K562 (cell line): ENCODE results near the gene TPGS1. TPM values are rescaled to one million over a fixed set of nuclear protein-coding genes. Genes with fewer than 3 reads are reported as not detected.

ENCODE experiments used
- ATAC-seq: fragments of 200-7000 bp; cut with Tn5 transposase; 3 replicates; pipeline ENCODE4 v1.9.1; 2020; ENCODE audit warnings: moderate library complexity
- BruUV-seq: library from RNA; stranded (reverse); fragments of 400-500 nt; replicated peaks from 2 replicates; lab custom pipeline; 2021; lab: Mats Ljungman, UMichigan
- CTCF ChIA-PET: fragments of 300-600 bp; formaldehyde crosslinking; extraction: SDS; loops from one replicate; lab custom pipeline; 2021; ENCODE audit warnings: low intra/inter-chr PET ratio; lab: Yijun Ruan, JAX
- POLR2A ChIA-PET: fragments of 300-600, 350-650 bp; sonication (Branson Sonifier 250); formaldehyde crosslinking; extraction: SDS; loops from one replicate; lab custom pipeline; 2021; ENCODE audit warnings: antibody characterized with exemption, inconsistent platforms; lab: Yijun Ruan, JAX
- DNase-seq, 4 experiments: peaks; one replicate each; pipeline versions ENCODE4 v3.0.0 to v3.0.0-alpha.2; 2011 to 2018; ENCODE audit warnings: low spot score in 3 of 4, mixed read lengths in 3 of 4; ENCODE audit errors: extremely low read depth in 1 of 4
- FAIRE-seq: peaks from 2 replicates; lab custom pipeline; 2011; peaks lifted over from hg19 to GRCh38; lab: Jason Lieb, UNC
- H2AFZ ChIP-seq: 2 replicates; pipeline ENCODE4 v1.6.0; 2011; ENCODE audit warnings: low read depth, low read length, control low read depth, inconsistent platforms
- H3K27ac ChIP-seq: fragments of 200-600 bp; 3 replicates; pipeline ENCODE4 v1.8.0; 2011; ENCODE audit warnings: low read depth, mild to moderate bottlenecking, control low read depth, inconsistent platforms, low read length, moderate library complexity, mixed read lengths; ENCODE audit errors: extremely low read depth
- H3K27me3 ChIP-seq, 2 experiments: fragments of 300-600 bp in 1 of 2; 2 replicates in 1 of 2; 3 replicates in 1 of 2; pipeline versions ENCODE4 v1.6.0 to v1.8.0; 2011; ENCODE audit warnings: inconsistent platforms in 2 of 2, low read length in 2 of 2, mild to moderate bottlenecking in 1 of 2, mixed read lengths in 1 of 2, moderate library complexity in 1 of 2; ENCODE audit not compliant: control insufficient read depth in 2 of 2, insufficient read depth in 2 of 2
- H3K36me3 ChIP-seq: fragments of 300-600 bp; 3 replicates; pipeline ENCODE4 v1.8.0; 2011; ENCODE audit warnings: mild to moderate bottlenecking, low read length, inconsistent platforms; ENCODE audit not compliant: control insufficient read depth, insufficient read depth
- H3K4me1 ChIP-seq, 2 experiments: fragments of 200-600 bp in 1 of 2; replicated peaks in 1 of 2; 2 replicates in 1 of 2; 3 replicates in 1 of 2; pipeline versions ENCODE4 v1.5.1 to v1.8.0; 2011; ENCODE audit warnings: inconsistent platforms in 2 of 2, low read length in 2 of 2, mild to moderate bottlenecking in 1 of 2, mixed read lengths in 1 of 2, moderate library complexity in 1 of 2; ENCODE audit not compliant: control insufficient read depth in 2 of 2, insufficient read depth in 2 of 2
- H3K4me2 ChIP-seq: 2 replicates; pipeline ENCODE4 v1.6.1; 2011; ENCODE audit warnings: low read length, control low read depth, inconsistent platforms, mixed read lengths; ENCODE audit not compliant: insufficient read depth
- H3K4me3 ChIP-seq: fragments of 200-600 bp; sonication (generic), shearing (Covaris generic); 2 replicates; pipeline ENCODE4 v1.5.1; 2016; ENCODE audit warnings: control low read depth, inconsistent platforms
- H3K79me2 ChIP-seq: fragments of 200-600 bp; 3 replicates; pipeline ENCODE4 v1.8.0; 2011; ENCODE audit warnings: low read length, inconsistent platforms; ENCODE audit not compliant: control insufficient read depth, insufficient read depth
- H3K9ac ChIP-seq, 2 experiments: 2 replicates each; pipeline versions ENCODE4 v1.6.0 to v1.6.1; 2011; ENCODE audit warnings: low read depth in 2 of 2, low read length in 2 of 2, control low read depth in 1 of 2, inconsistent platforms in 1 of 2, mild to moderate bottlenecking in 1 of 2, mixed read lengths in 1 of 2; ENCODE audit not compliant: insufficient read depth in 1 of 2
- H3K9me1 ChIP-seq: one replicate; pipeline ENCODE4 v1.6.0; 2011; ENCODE audit warnings: inconsistent platforms, mild to moderate bottlenecking, low read length, moderate library complexity; ENCODE audit not compliant: control insufficient read depth, insufficient read depth
- H3K9me3 ChIP-seq: replicated peaks from 2 replicates; pipeline ENCODE4 v1.5.1; 2011; ENCODE audit warnings: low read depth, low read length, inconsistent platforms; ENCODE audit not compliant: control insufficient read depth, insufficient read depth
- H4K20me1 ChIP-seq: replicated peaks from 2 replicates; pipeline ENCODE4 v1.6.1; 2011; ENCODE audit warnings: low read length, inconsistent platforms, mixed read lengths; ENCODE audit not compliant: control insufficient read depth, insufficient read depth
- COPS2 ChIP-seq: fragments of 450-650 bp; conservative IDR thresholded peaks from 2 replicates; pipeline ENCODE4 v1.6.1; 2016; ENCODE audit warnings: mild to moderate bottlenecking, moderate library complexity
- CTBP1 ChIP-seq: fragments of 450-650 bp; IDR thresholded peaks from 2 replicates; pipeline ENCODE4 v1.6.1; 2016; ENCODE audit warnings: borderline replicate concordance
- EP300 ChIP-seq: IDR thresholded peaks from 2 replicates; pipeline ENCODE4 v1.6.1; 2012; ENCODE audit warnings: low read length, improper control_type of control experiment
- HNRNPK ChIP-seq: fragments of 200-400 bp; formaldehyde crosslinking; IDR thresholded peaks from one replicate; pipeline ENCODE4 v1.6.1; 2018; ENCODE audit warnings: mild to moderate bottlenecking, low read depth, low read length; ENCODE audit not compliant: poor library complexity, severe bottlenecking
- KLF10 ChIP-seq: fragments of 250-450 bp; sonication (Bioruptor Pico); IDR thresholded peaks from 2 replicates; pipeline ENCODE4 v1.6.1; 2021; ENCODE audit warnings: matching md5 sums
- PCBP1 ChIP-seq: fragments of 200-400 bp; formaldehyde crosslinking; IDR thresholded peaks from 2 replicates; pipeline ENCODE4 v1.6.1; 2018; ENCODE audit warnings: mild to moderate bottlenecking, low read depth, low read length; ENCODE audit not compliant: poor library complexity, severe bottlenecking
- PCBP2 ChIP-seq: fragments of 200-400 bp; formaldehyde crosslinking; IDR thresholded peaks from 2 replicates; pipeline ENCODE4 v1.6.1; 2018; ENCODE audit warnings: low read length, low read depth, mild to moderate bottlenecking, moderate library complexity; ENCODE audit not compliant: poor library complexity, severe bottlenecking
- PHF20 ChIP-seq: fragments of 450-650 bp; IDR thresholded peaks from 2 replicates; pipeline ENCODE4 v1.6.1; 2018; ENCODE audit not compliant: partially characterized antibody
- PTBP1 ChIP-seq: fragments of 200-400 bp; formaldehyde crosslinking; IDR thresholded peaks from 2 replicates; pipeline ENCODE4 v1.6.1; 2017; ENCODE audit warnings: low read depth, low read length
- ZBTB7A ChIP-seq: IDR thresholded peaks from 2 replicates; pipeline ENCODE4 v1.6.1; 2011; ENCODE audit warnings: low read depth, mild to moderate bottlenecking, low read length, moderate library complexity, borderline replicate concordance; ENCODE audit not compliant: control insufficient read depth
- ZNF644 ChIP-seq: fragments of 200-800 bp; sonication (Bioruptor generic); IDR thresholded peaks from 2 replicates; pipeline ENCODE4 v1.6.1; 2016; ENCODE audit warnings: low read depth, missing genetic modification characterization, missing compliant biosample characterization
- WGBS: fragments of 100-300 bp; shearing (Covaris generic); methylation state at CpG from one replicate; pipeline ENCODE4 v1.1.6; 2016; ENCODE audit warnings: low coverage, mixed read lengths; ENCODE audit not compliant: insufficient coverage; ENCODE audit errors: missing lambda C conversion rate; 5-methylcytosine and 5-hydroxymethylcytosine counted together
- in situ Hi-C: fragments of 300-500 bp; cut with MboI; formaldehyde crosslinking; loops from 4 replicates; pipeline ENCODE4 v1.15.0; 2018; ENCODE audit warnings: inconsistent platforms, mixed read lengths
- intact Hi-C: fragments of 100-400 bp; cut with micrococcal nuclease; formaldehyde crosslinking; loops from 2 replicates; pipeline ENCODE4 v1.14.2; 2022
- polyA plus RNA-seq, 8 experiments: library from polyadenylated mRNA; depleted of rRNA in 4 of 8; stranded (reverse) in 5 of 8; unstranded in 3 of 8; fragments of >200 nt; fragmentation: Nextera tagmentation in 2 of 8; fragmentation: Illumina TruSeq in 1 of 8; extraction: Ambion mirVana in 2 of 8; extraction: Trizol in 1 of 8; gene quantifications; 2 replicates each; pipeline versions ENCODE4 v1.2.1 to v1.2.3, GENCODE V29; 2011 to 2014; ENCODE audit warnings: inconsistent platforms in 1 of 8, missing spikeins in 1 of 8
- total RNA-seq, 7 experiments: library from RNA; depleted of rRNA in 6 of 7; stranded (reverse); fragments of >200 nt in 6 of 7; fragmentation: Illumina TruSeq in 2 of 7; extraction: Trizol in 2 of 7; gene quantifications; 2 replicates each; pipeline versions ENCODE4 v1.2.1 to v1.2.3, GENCODE V29; 2011 to 2021; ENCODE audit warnings: low replicate concordance in 1 of 7
- TF ChIP-seq, protein P1 (sequence below): fragments of 250-450 bp; sonication (Bioruptor Pico); IDR thresholded peaks from 2 replicates; pipeline ENCODE4 v1.4.0; 2020; ENCODE audit warnings: mild to moderate bottlenecking

The TPGS1 gene
- total and polyA plus RNA-seq, 9 of the 15 experiments (the other 6 are each of a cell fraction or from before 2014, with no cell fraction given), result 0.30 to 31.6 (median 1.2) TPM; not detected in 2

GRCh38 chr19:525029-525428 is 17.7 kb downstream of the TPGS1 start:
- Histone ChIP-seq H2AFZ (peak overlapping the region; percentile 29; the same call in 1 of the 2 replicates), H3K4me1 (peaks cover 0 to 48% of the 10 kb centered on the region in 2 experiments; a peak in 3 of 5 replicates), H3K4me3 (no peak overlapping the region), H3K79me2 (no peaks in the 10 kb centered on the region), H3K27me3 (no peaks in the 10 kb centered on the region), H3K36me3 (no peaks in the 10 kb centered on the region), H3K4me2 (no peak overlapping the region), H3K27ac (no peak overlapping the region), H3K9me3 (0 out of 2 replicates have a peak, but pooled peaks cover 2% of the 10 kb centered on the region), H3K9me1 (no peaks in the 10 kb centered on the region), H4K20me1 (no peaks in the 10 kb centered on the region), H3K9ac (peak overlapping the region in 1 of 2 experiments; percentile 68; a peak in 2 of 4 replicates)
- no TSS peak for BruUV-seq
- ChIA-PET POLR2A (interaction anchor here (1.2 kb wide), 1 partner anchor 14 kb away, joined by 6 read pairs; no protein-coding TSS in a partner anchor), CTCF (no interaction called here)
- DNase-seq (peak in 1 of 4 experiments; percentile 12), ATAC-seq (peak; percentile 55), FAIRE-seq (peak; percentile 46)
- WGBS, result 37% methylated on average over 15 of the region's 18 CpGs
- TF ChIP-seq EP300 (no peak), COPS2 (no peak), ZBTB7A (peak; percentile 66; the same call in 1 of the 2 replicates)
- in situ Hi-C loops (no loop called here), intact Hi-C loops (no loop called here)

DNA sequence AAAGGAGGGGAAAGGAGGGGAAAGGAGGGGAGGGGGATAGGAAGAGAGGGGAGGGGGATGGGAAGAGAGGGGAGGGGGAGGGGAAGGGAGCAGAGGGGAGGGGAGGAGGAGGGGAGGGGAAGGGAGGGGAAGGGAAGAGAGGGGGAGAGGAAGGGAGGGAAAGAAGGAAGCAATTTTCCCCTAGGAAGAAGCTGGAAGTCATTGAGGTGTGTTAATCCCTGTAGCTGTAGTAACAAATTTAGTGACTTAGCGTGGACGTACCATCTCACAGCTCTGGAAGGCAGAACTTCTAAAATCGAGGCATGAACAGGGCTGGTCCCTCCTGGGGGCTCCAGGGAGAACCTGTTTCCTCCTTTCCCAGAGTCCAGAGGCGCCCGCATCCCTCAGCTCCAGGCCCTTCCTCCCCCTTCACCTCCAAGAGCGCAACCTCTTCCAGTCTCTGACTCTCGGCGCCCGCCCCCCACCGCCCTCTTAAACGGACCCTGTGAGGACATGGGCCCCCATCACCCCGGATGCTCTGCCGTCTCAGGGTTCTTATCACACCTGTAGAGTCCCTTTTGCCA is 18.6 kb downstream of the TPGS1 start:
- TF ChIP-seq PCBP1, result peak; percentile 69
- peak; percentile 50 for TF ChIP-seq PCBP2
- TF ChIP-seq PHF20, result no peak
- TF ChIP-seq PTBP1, result no peak
- TF ChIP-seq HNRNPK, result peak; percentile 86
- TF ChIP-seq, protein P1, sequence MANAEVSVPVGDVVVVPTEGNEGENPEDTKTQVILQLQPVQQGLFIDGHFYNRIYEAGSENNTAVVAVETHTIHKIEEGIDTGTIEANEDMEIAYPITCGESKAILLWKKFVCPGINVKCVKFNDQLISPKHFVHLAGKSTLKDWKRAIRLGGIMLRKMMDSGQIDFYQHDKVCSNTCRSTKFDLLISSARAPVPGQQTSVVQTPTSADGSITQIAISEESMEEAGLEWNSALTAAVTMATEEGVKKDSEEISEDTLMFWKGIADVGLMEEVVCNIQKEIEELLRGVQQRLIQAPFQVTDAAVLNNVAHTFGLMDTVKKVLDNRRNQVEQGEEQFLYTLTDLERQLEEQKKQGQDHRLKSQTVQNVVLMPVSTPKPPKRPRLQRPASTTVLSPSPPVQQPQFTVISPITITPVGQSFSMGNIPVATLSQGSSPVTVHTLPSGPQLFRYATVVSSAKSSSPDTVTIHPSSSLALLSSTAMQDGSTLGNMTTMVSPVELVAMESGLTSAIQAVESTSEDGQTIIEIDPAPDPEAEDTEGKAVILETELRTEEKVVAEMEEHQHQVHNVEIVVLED, result no peak
- TF ChIP-seq KLF10 (CRISPR knock-in tag), result no peak
- no peak for TF ChIP-seq CTBP1
- TF ChIP-seq ZNF644 (tag), result no peak
- intact Hi-C loops, result no loop called here
- POLR2A ChIA-PET, result interaction anchor here (1.2 kb wide), 1 partner anchor 15 kb away, joined by 6 read pairs; no protein-coding TSS in a partner anchor
- FAIRE-seq (no peak), ATAC-seq (no peak), DNase-seq (no peak)
- Histone ChIP-seq H3K9ac (peak overlapping the region in 1 of 2 experiments; percentile 52; a peak in 1 of 4 replicates), H3K4me1 (peaks cover 0 to 52% of the 10 kb centered on the region in 2 experiments; a peak in 3 of 5 replicates), H3K9me3 (peaks cover 4% of the 10 kb centered on the region), H3K79me2 (no peaks in the 10 kb centered on the region; the same call in 2 of the 3 replicates), H3K36me3 (no peaks in the 10 kb centered on the region), H3K27me3 (no peaks in the 10 kb centered on the region), H3K27ac (no peak overlapping the region), H2AFZ (no peak overlapping the region), H3K4me3 (no peak overlapping the region), H3K4me2 (no peak overlapping the region), H3K9me1 (no peaks in the 10 kb centered on the region), H4K20me1 (no peaks in the 10 kb centered on the region)
- CTCF ChIA-PET, result no interaction called here
- 22% methylated on average over 11 of the region's 13 CpGs for WGBS
- in situ Hi-C loops, result no loop called here
- no TSS peak for BruUV-seq
